HG03066 (cell line): Measurements from ENCODE around the gene SFN.
A peak's percentile ranks its signal among the peaks of the same experiment; 100 is the strongest.
"Not testable (repeated sequence)": the region's sequence is repeated elsewhere in the genome, so short reads cannot be mapped to it uniquely, and the experiment has no call there.

Source experiments
- ATAC-seq: cut with Tn5 transposase; IDR thresholded peaks from one replicate; pipeline ENCODE4 v1.9.1; 2021; ENCODE audit warnings: low read depth; ENCODE audit not compliant: unreplicated experiment

The SFN gene

GRCh38 chr1:26862781-26863684 lies at the start of gene SFN:
Gene SFN, plus strand, starts transcription at chr1:26863149. Its CDS starts 64 bp downstream, at chr1:26863213.
- ATAC-seq: no peak

- ATAC-seq: no peak
Measured at GRCh38 chr1:26814377-26814776, 48.6 kb upstream of the SFN start.

- ATAC-seq: no peak
Measured at GRCh38 chr1:26814893-26815292, 48.1 kb upstream of the SFN start.

GRCh38 chr1:26820784-26821269 lies 42.1 kb upstream of the SFN start:
- no peak for ATAC-seq

- no peak for ATAC-seq
Measured at GRCh38 chr1:26822737-26823395, 40.1 kb upstream of the SFN start.

GRCh38 chr1:26824731-26825130 lies 38.2 kb upstream of the SFN start:
- ATAC-seq: no peak

- no peak for ATAC-seq
Measured at GRCh38 chr1:26826261-26827105, 36.5 kb upstream of the SFN start, which contains the start of gene ZDHHC18. Gene ZDHHC18, plus strand, starts transcription at chr1:26826688. Its CDS starts 117 bp downstream, at chr1:26826805.

GRCh38 chr1:26827106-26827604 lies 35.8 kb upstream of the SFN start:
- ATAC-seq: no peak

GRCh38 chr1:26827663-26828062 lies 35.3 kb upstream of the SFN start:
- ATAC-seq: no peak

- ATAC-seq: no peak
Measured at GRCh38 chr1:26828411-26828991, 34.4 kb upstream of the SFN start.

- no peak for ATAC-seq
Measured at GRCh38 chr1:26829184-26829911, 33.6 kb upstream of the SFN start.

GRCh38 chr1:26831059-26831458 lies 31.9 kb upstream of the SFN start:
- ATAC-seq: no peak

GRCh38 chr1:26831546-26832248 lies 31.3 kb upstream of the SFN start:
- no peak for ATAC-seq

GRCh38 chr1:26832249-26832960 lies 30.5 kb upstream of the SFN start:
- ATAC-seq: no peak

- ATAC-seq: peak; percentile 73
Measured at GRCh38 chr1:26833432-26834405, 29.2 kb upstream of the SFN start.

- not testable (repeated sequence) for ATAC-seq
Measured at GRCh38 chr1:26837665-26838064, 25.3 kb upstream of the SFN start.
